GM10248 (cell line): ENCODE measurements around the gene ADGRF5.

Experiments
- CTCF ChIA-PET: fragments of 300-600 bp; sonication (Branson Sonifier 250); formaldehyde crosslinking; extraction: SDS; loops from one replicate; lab custom pipeline; 2021; ENCODE audit warnings: antibody characterized with exemption; lab: Yijun Ruan, JAX
- POLR2A ChIA-PET: fragments of 350-650 bp; sonication (Branson Sonifier 250); formaldehyde crosslinking; extraction: SDS; loops from one replicate; lab custom pipeline; 2020; ENCODE audit warnings: antibody characterized with exemption; lab: Yijun Ruan, JAX
- DNase-seq: peaks from one replicate; pipeline ENCODE4 v3.0.0; 2012; ENCODE audit errors: extremely low spot score
- CTCF ChIP-seq: IDR thresholded peaks from 2 replicates; pipeline ENCODE4 v1.5.1; 2012; ENCODE audit warnings: mild to moderate bottlenecking, low read depth; ENCODE audit errors: extremely low read depth, missing control alignments, control extremely low read depth

ADGRF5 gene

DNA sequence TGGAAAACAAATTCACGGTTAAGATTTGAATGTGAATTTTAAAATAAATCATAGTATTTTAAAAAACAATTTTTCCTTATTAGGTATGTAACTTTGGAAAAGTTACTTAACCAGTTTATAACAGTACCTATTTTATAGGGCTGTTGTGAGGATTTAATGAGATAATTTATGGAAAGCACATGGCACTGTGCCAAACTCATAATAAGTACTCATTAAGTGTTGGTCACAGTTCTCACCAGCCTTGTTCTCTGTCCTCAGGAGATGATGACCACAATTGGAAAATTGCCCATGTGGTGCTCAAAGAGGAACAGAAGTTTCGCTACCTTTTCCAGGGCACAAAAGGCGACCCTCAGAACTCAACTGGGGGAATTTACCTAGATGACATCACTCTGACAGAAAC lies 88.9 kb downstream of the ADGRF5 start:
- DNase-seq: no peak
- TF ChIP-seq CTCF: no peak
- ChIA-PET CTCF (no interaction called here), POLR2A (no interaction called here)

GRCh38 chr6:46828939-46829338 lies 92.8 kb downstream of the ADGRF5 start:
- POLR2A ChIA-PET: no interaction called here
- no peak for TF ChIP-seq CTCF
- no peak for DNase-seq
- CTCF ChIA-PET: interaction anchor here (1.4 kb wide), 1 partner anchor 19 kb away, joined by 4 read pairs; no protein-coding TSS in a partner anchor

- no peak for DNase-seq
- POLR2A ChIA-PET: no interaction called here
Measured at GRCh38 chr6:46821458-46821881, 100.3 kb downstream of the ADGRF5 start.

GRCh38 chr6:46819561-46819960 lies 102.2 kb downstream of the ADGRF5 start:
- POLR2A ChIA-PET: no interaction called here
- CTCF ChIA-PET: interaction anchor here (0.8 kb wide), 1 partner anchor 9 kb away, joined by 3 read pairs; no protein-coding TSS in a partner anchor
- TF ChIP-seq CTCF: no peak
- DNase-seq: no peak

More at GRCh38 chr6:46821458-46821881, 100.3 kb downstream of the ADGRF5 start:
- TF ChIP-seq CTCF: no peak
- CTCF ChIA-PET: no interaction called here

DNA sequence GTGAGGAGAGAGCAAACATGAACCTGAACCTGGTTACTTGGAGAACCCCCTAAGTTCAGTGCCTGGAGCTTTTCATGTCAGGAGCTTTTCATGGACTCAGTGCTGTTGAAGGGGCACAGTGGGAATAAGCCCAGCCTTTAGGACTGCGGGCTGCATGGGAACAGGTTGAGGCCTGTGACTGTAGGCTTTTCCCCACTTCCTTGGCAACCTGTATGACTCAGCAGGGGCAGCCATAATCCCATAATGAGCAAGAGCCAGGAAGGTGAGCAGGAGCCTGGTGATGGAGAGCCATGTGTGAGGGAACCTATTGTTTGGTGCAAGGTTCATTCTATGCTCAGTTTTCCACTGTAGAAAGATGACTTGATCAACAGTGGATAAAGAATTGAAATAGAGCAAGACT lies 105.1 kb downstream of the ADGRF5 start:
- ChIA-PET POLR2A (no interaction called here), CTCF (no interaction called here)
- no peak for DNase-seq
- TF ChIP-seq CTCF: no peak

DNA sequence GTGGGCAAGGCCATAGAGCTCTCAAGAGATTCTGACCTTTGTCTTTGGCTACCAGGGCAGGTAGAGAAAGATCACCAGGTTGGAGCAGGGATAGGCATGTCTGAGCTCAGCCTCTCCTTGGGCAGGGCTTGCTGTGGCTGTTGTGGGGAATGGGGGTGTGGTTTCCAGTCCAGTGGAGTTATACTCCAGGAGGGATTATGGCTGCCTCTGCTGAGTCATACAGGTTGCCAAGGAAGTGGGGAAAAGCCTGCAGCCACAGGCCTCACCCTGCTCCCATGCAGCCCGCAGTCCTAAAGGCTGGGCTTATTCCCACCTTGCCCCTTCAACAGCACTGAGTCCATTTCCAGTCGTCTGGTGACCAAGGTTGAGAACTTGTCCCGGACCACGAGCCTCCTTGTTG lies 106.6 kb downstream of the ADGRF5 start:
- DNase-seq: no peak
- TF ChIP-seq CTCF: no peak
- POLR2A ChIA-PET: no interaction called here
- CTCF ChIA-PET: no interaction called here

DNA sequence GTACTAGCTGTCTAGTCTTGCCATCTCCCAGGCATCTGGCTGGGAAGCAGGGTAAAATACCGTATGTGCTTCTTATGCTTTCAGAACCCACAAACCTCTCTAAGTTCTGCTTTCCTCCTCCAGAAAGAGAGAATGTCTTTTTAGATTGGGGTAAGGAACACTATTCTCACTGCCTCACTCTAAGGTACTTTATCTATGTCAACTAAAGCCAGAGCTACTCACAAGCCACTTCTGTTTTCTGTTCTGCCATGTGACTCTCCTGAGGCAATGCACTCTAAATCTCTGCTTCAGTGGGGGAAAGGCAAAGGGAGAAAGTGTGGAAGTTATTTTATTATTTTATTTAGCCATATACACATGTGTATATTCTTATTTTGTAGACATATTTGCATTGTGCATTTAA lies 112.9 kb downstream of the ADGRF5 start:
- TF ChIP-seq CTCF: no peak
- POLR2A ChIA-PET: no interaction called here

More for the DNA sequence above, 112.9 kb downstream of the ADGRF5 start:
- CTCF ChIA-PET: no interaction called here
- no peak for DNase-seq
